ENCODE results near the gene NEO1. TPM values are rescaled to one million over a fixed set of nuclear protein-coding genes. Genes with fewer than 3 reads are reported as not detected.

The NEO1 gene
- total RNA-seq, 1 experiment from 2014 or later, result 41.8 TPM

GRCh38 chr15:73034221-73034620, 18.0 kb upstream of the NEO1 start:
- Histone ChIP-seq H3K27ac (ENCODE audit: insufficient read length, low read depth, low read length) (no peak overlapping the region), H4K91ac (ENCODE audit: insufficient read length, low read depth, low read length) (no peak overlapping the region), H2AK5ac (ENCODE audit: insufficient read length, low read length) (no peak overlapping the region), H3K23me2 (ENCODE audit: insufficient read length, low read depth, low read length, poor library complexity, severe bottlenecking) (no peaks in the 10 kb centered on the region), H3K79me1 (ENCODE audit: insufficient read depth, low read depth, low read length, poor library complexity, severe bottlenecking) (no peaks in the 10 kb centered on the region), H3K4me2 (ENCODE audit: insufficient read depth, insufficient read length, low read length) (no peak overlapping the region), H4K20me1 (ENCODE audit: control insufficient read depth, insufficient read depth, insufficient read length) (no peaks in the 10 kb centered on the region), H3K9me3 (ENCODE audit: control insufficient read depth, low read depth, low read length) (no peaks in the 10 kb centered on the region), H2BK12ac (ENCODE audit: insufficient read length, low read depth, low read length) (no peak overlapping the region), H3K56ac (ENCODE audit: insufficient read length, low read depth, low read length) (no peak overlapping the region), H2BK5ac (ENCODE audit: insufficient read length, low read length) (no peak overlapping the region), H3K9ac (ENCODE audit: extremely low read depth, insufficient read length, low read length) (no peak overlapping the region), H2BK120ac (ENCODE audit: low read depth, low read length, poor library complexity, severe bottlenecking) (no peak overlapping the region), H3K4ac (ENCODE audit: low read depth, low read length) (no peak overlapping the region), H4K5ac (ENCODE audit: insufficient read length, low read depth, low read length) (no peak overlapping the region), H2BK15ac (ENCODE audit: low read depth, low read length) (no peak overlapping the region), H3T11ph (ENCODE audit: low read length) (no peak overlapping the region), H3K4me1 (ENCODE audit: insufficient read depth, low read length) (no peaks in the 10 kb centered on the region), H2BK20ac (ENCODE audit: low read depth, low read length, poor library complexity, severe bottlenecking) (no peak overlapping the region), H3K27me3 (ENCODE audit: insufficient read depth, low read length) (no peaks in the 10 kb centered on the region), H2AFZ (ENCODE audit: low read length) (no peak overlapping the region), H3K14ac (ENCODE audit: insufficient read depth, low read length) (no peak overlapping the region), H3K79me2 (ENCODE audit: insufficient read depth, low read length) (no peaks in the 10 kb centered on the region), H3K18ac (ENCODE audit: insufficient read length, low read depth, low read length) (no peak overlapping the region), H4K8ac (replicated peaks; ENCODE audit: insufficient read length, low read depth, low read length) (no peak overlapping the region), H3K23ac (ENCODE audit: insufficient read length, low read depth, low read length) (no peak overlapping the region)
- peaks cover 4 to 8% of the 10 kb centered on the region in 2 experiments for H3K4me1 Mint-ChIP-seq
- no peaks in the 10 kb centered on the region for H3K36me3 Mint-ChIP-seq (ENCODE audit: insufficient read depth in 1 of 3, low read depth in 3 of 3)
- no CpG with 5 or more reads among the region's 1 CpG for whole genome bisulfite sequencing (ENCODE audit: extremely low coverage, insufficient read length, low lambda C conversion rate)
- no peaks in the 10 kb centered on the region; the same call in 1 of the 2 replicates for H3K27me3 Mint-ChIP-seq (ENCODE audit: low read depth)
- no peak overlapping the region for H3K27ac Mint-ChIP-seq
- TF ChIP-seq CTCF (conservative IDR thresholded peaks at IDR 0.05), result no peak
- DNase-seq, result no peak
- H3K4me3 Mint-ChIP-seq, result no peak overlapping the region
- no peaks in the 10 kb centered on the region for H3K9me3 Mint-ChIP-seq

Data from H9 (cell line).